Aorta (tissue), 5 donors: ENCODE results near the gene MYBPC3. TPM values are rescaled to one million over a fixed set of nuclear protein-coding genes. Genes with fewer than 3 reads are reported as not detected.

ENCODE experiments used
- ATAC-seq: fragments of 200-7000 bp; cut with Tn5 transposase; one replicate; pipeline ENCODE4 v1.9.1; 2022; ENCODE audit warnings: moderate library complexity; ENCODE audit not compliant: low FRiP score
- DNase-seq, 2 donors: peaks; one replicate each; pipeline ENCODE4 v3.0.0-alpha.2; 2020
- H3K27ac ChIP-seq, 2 donors: one replicate each; pipeline ENCODE4 v1.5.1; 2013; ENCODE audit warnings: low read length in 2 of 2, mild to moderate bottlenecking in 2 of 2, moderate library complexity in 2 of 2, control low read depth in 1 of 2, inconsistent platforms in 1 of 2, low read depth in 1 of 2
- H3K27me3 ChIP-seq, 2 donors: one replicate each; pipeline ENCODE4 v1.6.1; 2013; ENCODE audit warnings: control low read depth in 1 of 2, low read length in 1 of 2, mild to moderate bottlenecking in 1 of 2, moderate library complexity in 1 of 2; ENCODE audit not compliant: insufficient read depth in 2 of 2, control insufficient read depth in 1 of 2
- H3K36me3 ChIP-seq, 2 donors: one replicate each; pipeline ENCODE4 v1.6.1; 2013; ENCODE audit warnings: control low read depth in 1 of 2, low read length in 1 of 2, mild to moderate bottlenecking in 1 of 2; ENCODE audit not compliant: insufficient read depth in 2 of 2, control insufficient read depth in 1 of 2
- H3K4me1 ChIP-seq, 2 donors: one replicate each; pipeline ENCODE4 v1.6.1; 2013; ENCODE audit warnings: low read length in 2 of 2, control low read depth in 1 of 2, mild to moderate bottlenecking in 1 of 2, moderate library complexity in 1 of 2; ENCODE audit not compliant: insufficient read depth in 2 of 2, control insufficient read depth in 1 of 2
- H3K4me3 ChIP-seq, 2 donors: one replicate each; pipeline ENCODE4 v1.5.1; 2013; ENCODE audit warnings: low read length in 2 of 2, control low read depth in 1 of 2, mild to moderate bottlenecking in 1 of 2
- H3K9me3 ChIP-seq: one replicate; pipeline ENCODE4 v1.6.1; 2013; ENCODE audit warnings: mild to moderate bottlenecking, low read length; ENCODE audit not compliant: control insufficient read depth
- WGBS, 2 donors: extraction: QIAGEN DNeasy Blood & Tissue Kit; methylation state at CpG; one replicate each; pipeline ENCODE4 v1.1.7; 2013; 5-methylcytosine and 5-hydroxymethylcytosine counted together
- intact Hi-C, 2 donors: fragments of 100-400 bp; cut with DNase I; formaldehyde crosslinking; loops; one replicate each; pipeline versions ENCODE4 v1.14.2 to v1.15.0; 2022
- polyA plus RNA-seq, 2 donors: library from polyadenylated mRNA; stranded (reverse); fragments of 200-250 nt; gene quantifications; one replicate each; pipeline ENCODE4 v1.2.3, GENCODE V29; 2013
- total RNA-seq, 2 donors: library from RNA; stranded (reverse); fragmentation: NEBNext Ultra II Directional; extraction: Animal tissue kit (Norgen Biotek cat#: 25700); gene quantifications; one replicate each; pipeline ENCODE4 v1.2.1, GENCODE V29; 2021
- donor health status: healthy with polysubstance abuse.
- donor health status: Bipolar disorder and iron deficiency.
- donor health status: DM: no; HTN: no; CAD: no.
- donor health status: DM: no; HTN: no; CAD: no.
- donor health status: DM: yes; HTN: yes; CAD: no.

MYBPC3 gene
- total and polyA plus RNA-seq, 4 donors = 0.03 to 1.9 (median 0.29) TPM

DNA sequence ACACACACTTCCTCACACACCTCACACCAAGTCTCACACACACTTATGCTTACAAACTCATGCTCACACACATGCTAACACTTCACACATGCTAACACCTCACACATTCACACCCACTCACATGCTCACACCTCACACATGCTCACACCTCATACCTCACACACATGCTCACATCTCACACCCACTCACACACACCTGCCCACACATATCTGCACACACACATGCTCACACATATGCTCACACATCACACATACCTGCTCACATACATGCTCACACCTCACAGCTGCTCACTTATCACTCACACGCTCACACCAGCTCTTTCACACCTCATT is 4.5 kb upstream of the MYBPC3 start:
- WGBS, 2 donors = 93 to 94% methylated on average over 1 of the region's 1 CpG
- no peak overlapping the region for H3K27ac ChIP-seq
- H3K4me1 ChIP-seq = no peaks in the 10 kb centered on the region
- no peak for ATAC-seq
- no peak overlapping the region for H3K4me3 ChIP-seq
- intact Hi-C loops = loop anchor here (5.0 to 10.0 kb wide), 5 partner anchors 102 to 472 kb away; partner anchors contain the start of genes ARFGAP2 (in 1 of the 2) and NR1H3 (in 1 of the 2)
- no peaks in the 10 kb centered on the region for H3K9me3 ChIP-seq
- H3K27me3 ChIP-seq = no peaks in the 10 kb centered on the region
- no peak for DNase-seq
- no peaks in the 10 kb centered on the region for H3K36me3 ChIP-seq

DNA sequence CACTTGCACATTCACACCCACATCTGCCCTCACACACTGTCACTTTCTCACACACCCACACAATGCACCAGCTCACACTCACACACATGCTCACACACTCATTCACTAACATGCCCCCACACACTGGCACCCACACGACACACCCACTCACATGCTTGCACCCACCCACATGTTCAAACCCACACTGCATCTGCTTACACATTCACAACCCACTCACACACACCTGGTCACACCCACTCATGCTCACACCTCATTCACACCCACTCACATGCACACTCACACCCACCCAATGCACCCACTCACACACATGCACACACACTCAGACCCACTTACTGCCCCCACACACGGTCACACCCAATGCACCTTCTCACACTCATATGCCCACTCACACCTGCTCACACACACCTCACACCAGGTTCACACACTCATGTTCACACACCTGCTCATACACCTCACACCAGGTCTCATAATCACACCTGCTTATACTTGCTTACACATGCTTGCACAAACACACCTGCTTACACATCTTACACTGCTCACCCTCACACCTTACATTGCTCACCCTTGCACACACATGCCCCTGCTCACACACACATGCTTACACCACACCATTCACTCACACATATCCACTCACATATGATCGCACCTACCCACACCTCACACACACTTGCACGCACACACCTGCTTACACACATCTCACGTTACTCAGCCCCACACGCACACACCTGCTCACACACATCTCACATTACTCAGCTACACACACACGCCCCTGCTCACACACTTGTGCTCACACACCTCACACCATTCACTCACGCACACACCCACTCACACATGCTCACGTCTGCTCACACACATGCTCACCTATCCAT is 3.9 kb upstream of the MYBPC3 start:
- H3K4me3 ChIP-seq = no peak overlapping the region
- H3K27ac ChIP-seq = no peak overlapping the region
- peak in 1 of 2 donors; percentile 32 for DNase-seq
- no peaks in the 10 kb centered on the region for H3K9me3 ChIP-seq
- no peak for ATAC-seq
- H3K27me3 ChIP-seq = no peaks in the 10 kb centered on the region
- intact Hi-C loops = loop anchor here (5.0 to 10.0 kb wide), 5 partner anchors 102 to 472 kb away; partner anchors contain the start of genes ARFGAP2 (in 1 of the 2) and NR1H3 (in 1 of the 2)
- H3K36me3 ChIP-seq = no peaks in the 10 kb centered on the region
- H3K4me1 ChIP-seq = no peaks in the 10 kb centered on the region
- 91 to 93% methylated on average over 9 of the region's 9 CpGs for WGBS, 2 donors

DNA sequence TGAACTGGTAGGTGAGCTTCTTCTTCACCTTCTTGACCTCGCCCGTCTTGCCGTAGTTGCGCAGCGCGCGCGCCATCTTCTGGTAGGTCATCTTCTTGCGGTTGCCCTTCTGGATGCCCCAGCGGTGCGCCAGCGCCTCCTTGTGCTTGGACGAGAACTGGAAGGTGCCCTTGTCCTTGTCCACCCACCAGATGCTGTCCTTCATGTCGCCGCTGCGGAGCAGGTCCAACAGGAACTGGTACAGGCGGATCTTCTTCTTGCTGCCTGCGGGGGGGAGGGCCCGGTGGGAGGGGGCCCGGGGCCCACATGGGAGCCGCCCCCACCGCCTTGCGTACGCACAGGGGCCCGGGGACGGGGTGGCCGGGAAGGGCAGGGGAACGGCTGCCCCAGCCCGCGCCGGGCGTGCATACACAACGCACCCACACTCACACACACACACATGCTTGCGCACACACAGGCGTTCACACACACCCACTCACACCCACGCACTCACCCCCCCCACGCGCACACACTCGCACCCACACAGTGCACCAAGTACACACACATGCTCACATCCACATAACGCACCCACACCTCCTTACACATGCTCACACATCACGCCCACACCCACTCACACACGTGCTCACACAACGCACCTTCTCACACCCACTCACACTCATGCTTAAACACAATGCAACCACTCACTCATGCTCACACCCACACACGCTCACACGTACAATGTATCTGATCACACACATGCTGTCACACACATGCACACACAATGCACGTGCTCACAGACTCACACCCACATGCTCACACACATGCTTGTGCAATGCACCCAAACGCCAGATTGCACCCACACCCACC is 3.0 kb upstream of the MYBPC3 start:
- WGBS, 2 donors = 26 to 28% methylated on average over 30 to 47 of the region's 47 CpGs
- intact Hi-C loops = loop anchor here (2.0 to 10.0 kb wide), 7 partner anchors 101 to 471 kb away; partner anchors contain the start of genes ARFGAP2 (in 2 of the 2) and NR1H3 (in 1 of the 2)

DNA sequence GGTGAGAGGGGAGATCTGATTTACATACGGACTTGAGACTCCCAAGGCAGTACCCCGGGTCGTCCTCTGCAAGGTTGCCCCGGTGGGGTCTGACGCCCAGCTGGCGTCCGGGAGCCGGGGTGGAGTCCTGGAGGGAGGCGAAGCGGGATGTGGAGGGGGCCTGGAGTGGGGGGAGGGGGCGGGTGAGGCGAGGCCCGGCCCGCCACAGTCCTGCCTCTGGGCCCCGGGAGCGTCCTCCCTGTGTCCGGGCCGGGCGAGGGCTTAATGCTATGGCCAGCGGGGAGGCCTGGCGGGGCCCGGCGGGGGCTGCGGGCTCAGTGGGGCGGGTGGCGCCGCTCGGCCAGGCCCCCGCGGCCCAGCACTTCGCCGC is 2.4 kb upstream of the MYBPC3 start:
- DNase-seq (no peak), ATAC-seq (no peak)
- H3K4me3 ChIP-seq = peak overlapping the region; percentile 24
- WGBS, 2 donors = 11 to 14% methylated on average over 14 to 32 of the region's 32 CpGs
- no peaks in the 10 kb centered on the region for H3K4me1 ChIP-seq
- intact Hi-C loops = loop anchor here (2.0 to 10.0 kb wide), 7 partner anchors 100 to 470 kb away; partner anchors contain the start of genes ARFGAP2 (in 2 of the 2) and NR1H3 (in 1 of the 2)
- H3K9me3 ChIP-seq = no peaks in the 10 kb centered on the region
- no peaks in the 10 kb centered on the region for H3K36me3 ChIP-seq
- no peak overlapping the region for H3K27ac ChIP-seq
- no peaks in the 10 kb centered on the region for H3K27me3 ChIP-seq

More for the DNA sequence above, 3.0 kb upstream of the MYBPC3 start:
- Histone ChIP-seq H3K27ac (no peak overlapping the region), H3K27me3 (no peaks in the 10 kb centered on the region), H3K4me1 (no peaks in the 10 kb centered on the region), H3K36me3 (no peaks in the 10 kb centered on the region), H3K4me3 (peak overlapping the region; percentile 24), H3K9me3 (no peaks in the 10 kb centered on the region)
- ATAC-seq = peak; percentile 80
- peak; percentile 93 to 98 for DNase-seq

DNA sequence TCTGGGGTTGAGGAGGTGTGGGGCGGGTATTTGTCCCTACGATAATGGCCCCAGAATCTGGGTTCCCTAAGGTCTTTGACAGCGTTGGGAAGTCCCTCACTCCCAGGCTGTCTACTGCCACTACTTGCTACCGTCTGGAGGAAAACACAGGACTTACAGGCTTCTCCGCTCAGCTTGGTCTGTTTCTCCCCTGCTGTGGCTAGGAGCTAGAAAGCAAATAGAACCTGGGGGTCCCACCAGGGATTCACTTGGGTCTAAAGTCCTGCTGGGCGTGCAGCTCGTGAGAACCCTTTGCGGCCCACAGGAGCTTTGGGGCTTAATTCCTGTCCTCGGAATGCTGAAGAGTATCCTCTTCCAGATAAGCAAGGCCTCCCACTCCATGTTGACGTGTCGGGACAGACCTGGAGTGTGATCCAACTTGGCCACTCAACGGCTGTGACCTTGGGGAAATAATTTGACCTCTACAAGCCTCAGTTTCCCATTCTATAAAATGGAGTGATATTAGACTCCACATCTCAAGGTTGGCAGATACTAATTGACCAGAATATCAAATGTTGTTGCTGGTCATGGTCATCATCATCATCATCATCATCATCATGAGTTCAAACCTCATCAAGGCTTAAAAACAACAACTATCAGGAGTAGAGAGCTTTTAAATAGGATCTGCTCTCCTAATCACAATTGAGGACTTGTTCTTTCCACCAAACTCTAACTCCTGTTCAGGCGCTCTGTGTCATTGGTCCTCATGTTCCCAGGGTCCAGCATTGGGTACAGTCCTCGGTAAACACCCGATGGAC is 1.7 kb upstream of the MYBPC3 start:
- intact Hi-C loops = loop anchor here (2.0 to 10.0 kb wide), 4 partner anchors 99 to 469 kb away; partner anchors contain the start of genes ARFGAP2 (in 1 of the 2) and NR1H3 (in 1 of the 2)
- ATAC-seq = no peak
- no peak overlapping the region for H3K27ac ChIP-seq
- H3K4me3 ChIP-seq = no peak overlapping the region
- 90 to 91% methylated on average over 15 of the region's 15 CpGs for WGBS, 2 donors
- no peaks in the 10 kb centered on the region for H3K4me1 ChIP-seq
- no peaks in the 10 kb centered on the region for H3K9me3 ChIP-seq
- no peak for DNase-seq
- H3K27me3 ChIP-seq = no peaks in the 10 kb centered on the region
- H3K36me3 ChIP-seq = no peaks in the 10 kb centered on the region

DNA sequence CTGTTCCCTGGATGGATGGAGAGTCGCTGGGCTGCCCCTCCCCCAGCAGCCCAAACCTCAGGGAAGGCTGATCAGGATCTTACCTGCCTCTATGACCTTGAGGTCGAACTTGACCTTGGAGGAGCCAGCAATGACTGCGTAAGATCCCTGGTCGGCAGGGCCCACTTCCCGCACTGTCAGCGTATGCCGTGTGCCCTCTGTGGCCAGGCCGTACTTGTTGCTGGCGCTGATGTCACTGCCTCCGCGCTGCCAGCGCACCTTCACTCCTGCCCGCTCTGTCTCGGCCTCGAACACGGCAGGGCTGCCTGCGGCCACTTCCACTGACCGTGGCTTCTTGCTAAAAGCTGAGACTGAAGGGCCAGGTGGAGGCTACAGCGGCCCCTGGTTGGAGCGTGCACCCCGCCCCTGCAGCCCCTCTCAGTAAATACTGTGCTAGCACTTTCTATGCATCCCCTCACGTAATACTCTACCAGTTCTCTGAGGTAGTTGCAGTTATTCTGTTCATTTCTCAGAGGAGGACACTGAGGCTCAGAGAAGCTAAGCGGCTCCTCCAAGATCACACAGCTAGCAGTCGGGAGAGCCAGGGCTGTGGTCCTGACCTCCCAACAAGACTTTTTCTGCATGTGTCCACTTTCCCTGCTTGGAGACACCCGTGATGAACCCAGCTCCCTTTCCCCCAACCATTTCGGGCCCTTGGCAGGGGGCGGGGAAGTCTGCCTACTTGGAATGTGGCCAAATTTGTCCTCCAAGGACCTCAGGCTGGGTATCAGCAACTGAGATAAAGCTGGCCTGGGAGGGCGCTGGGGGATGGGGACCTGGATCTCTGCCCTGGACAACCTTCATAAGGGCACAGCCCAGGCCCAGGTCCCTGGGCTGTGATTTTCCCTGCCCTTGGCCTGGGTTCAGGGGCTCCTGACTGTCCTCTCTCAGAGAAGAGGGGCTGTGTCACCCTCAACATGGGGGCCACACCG is 1.1 kb downstream of the MYBPC3 start:
- ATAC-seq = no peak
- Histone ChIP-seq H3K27ac (no peak overlapping the region), H3K27me3 (no peaks in the 10 kb centered on the region), H3K4me3 (no peak overlapping the region), H3K4me1 (no peaks in the 10 kb centered on the region), H3K9me3 (no peaks in the 10 kb centered on the region), H3K36me3 (no peaks in the 10 kb centered on the region)
- DNase-seq = no peak
- intact Hi-C loops = loop anchor here (10.0 kb wide), 2 partner anchors 97 to 467 kb away; partner anchors contain the start of gene NR1H3 (in 1 of the 2)
- WGBS, 2 donors = 74 to 77% methylated on average over 29 of the region's 29 CpGs

DNA sequence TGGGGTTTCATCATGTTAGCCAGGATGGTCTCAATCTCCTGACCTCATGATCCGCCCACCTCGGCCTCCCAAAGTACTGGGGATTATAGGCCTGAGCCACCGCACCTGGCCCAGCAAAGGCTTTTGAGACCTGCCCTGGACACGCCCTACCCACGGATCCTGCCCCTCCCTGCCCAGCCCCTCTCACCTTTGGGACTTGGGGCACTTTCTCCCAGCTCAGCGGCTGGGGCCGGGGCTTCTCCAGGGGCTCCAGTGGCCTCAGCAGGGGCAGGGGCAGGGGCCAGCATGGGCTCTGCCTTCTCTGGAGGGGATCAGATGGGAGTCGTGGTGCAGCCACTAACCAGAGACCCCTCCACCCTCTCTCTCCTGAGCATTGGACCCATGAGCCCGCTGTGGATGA is 2.2 kb downstream of the MYBPC3 start:
- no peaks in the 10 kb centered on the region for H3K27me3 ChIP-seq
- no peaks in the 10 kb centered on the region for H3K36me3 ChIP-seq
- intact Hi-C loops = loop anchor here (10.0 kb wide), 2 partner anchors 96 to 466 kb away; partner anchors contain the start of gene NR1H3 (in 1 of the 2)
- no peaks in the 10 kb centered on the region for H3K9me3 ChIP-seq
- WGBS, 2 donors = 94 to 95% methylated on average over 9 of the region's 9 CpGs
- no peak overlapping the region for H3K27ac ChIP-seq
- H3K4me3 ChIP-seq = no peak overlapping the region
- no peaks in the 10 kb centered on the region for H3K4me1 ChIP-seq
- ATAC-seq (no peak), DNase-seq (no peak)
